Motor neuron (in vitro differentiated cells): ENCODE data around the gene AGTPBP1. TPM values are rescaled to one million over a fixed set of nuclear protein-coding genes. Genes with fewer than 3 reads are reported as not detected.
"Not testable (repeated sequence)": the region's sequence is repeated elsewhere in the genome, so short reads cannot be mapped to it uniquely, and the experiment has no call there.

Source experiments
- ATAC-seq, 8 experiments: fragments of 200-7000 bp; cut with Tn5 transposase; replicated peaks in 6 of 8; 2 replicates each; pipeline ENCODE4 v1.8.0; 2021; ENCODE audit warnings: mild to moderate bottlenecking in 8 of 8, moderate library complexity in 8 of 8
- H3K27ac ChIP-seq, 2 donors: fragments of 250-450 bp; sonication (Bioruptor Pico); 2 replicates each; pipeline ENCODE4 v1.9.0; 2021; ENCODE audit warnings: antibody characterized with exemption in 2 of 2, mild to moderate bottlenecking in 2 of 2, moderate library complexity in 1 of 2
- H3K4me1 ChIP-seq, 2 donors: fragments of 250-450 bp; sonication (Bioruptor Pico); replicated peaks in 1 of 2; 2 replicates each; pipeline ENCODE4 v1.6.1; 2021; ENCODE audit warnings: antibody characterized with exemption in 2 of 2, mild to moderate bottlenecking in 2 of 2, moderate library complexity in 1 of 2
- H3K4me3 ChIP-seq, 5 donors: fragments of 250-450 bp; sonication (Bioruptor Pico); 2 replicates each; pipeline ENCODE4 v1.9.0; 2021; ENCODE audit warnings: antibody characterized with exemption in 5 of 5, mild to moderate bottlenecking in 5 of 5, moderate library complexity in 4 of 5
- WGBS, 10 experiments: fragments of 450-650 bp; shearing (Covaris generic); methylation state at CpG; one replicate each; pipeline ENCODE4 v1.0.0; 2022; 5-methylcytosine and 5-hydroxymethylcytosine counted together
- in situ Hi-C, 9 experiments: fragments of 400-800 bp; cut with MboI; loops; one replicate each; pipeline ENCODE4 v1.15.0; 2021; ENCODE audit warnings: low sequenced_read_pairs in 9 of 9, low pct_unique_long_range_greater_than_20kb in 2 of 9; ENCODE audit not compliant: unreplicated experiment in 9 of 9
- total RNA-seq, 8 experiments: library from RNA; unstranded; fragments of 300-600 nt; gene quantifications; 2 replicates each; pipeline versions ENCODE4 v1.2.3 to v1.2.4, GENCODE V29; 2022

Gene AGTPBP1
- total RNA-seq, 8 experiments from 2014 or later: 16.0 to 86.5 (median 66.2) TPM

DNA sequence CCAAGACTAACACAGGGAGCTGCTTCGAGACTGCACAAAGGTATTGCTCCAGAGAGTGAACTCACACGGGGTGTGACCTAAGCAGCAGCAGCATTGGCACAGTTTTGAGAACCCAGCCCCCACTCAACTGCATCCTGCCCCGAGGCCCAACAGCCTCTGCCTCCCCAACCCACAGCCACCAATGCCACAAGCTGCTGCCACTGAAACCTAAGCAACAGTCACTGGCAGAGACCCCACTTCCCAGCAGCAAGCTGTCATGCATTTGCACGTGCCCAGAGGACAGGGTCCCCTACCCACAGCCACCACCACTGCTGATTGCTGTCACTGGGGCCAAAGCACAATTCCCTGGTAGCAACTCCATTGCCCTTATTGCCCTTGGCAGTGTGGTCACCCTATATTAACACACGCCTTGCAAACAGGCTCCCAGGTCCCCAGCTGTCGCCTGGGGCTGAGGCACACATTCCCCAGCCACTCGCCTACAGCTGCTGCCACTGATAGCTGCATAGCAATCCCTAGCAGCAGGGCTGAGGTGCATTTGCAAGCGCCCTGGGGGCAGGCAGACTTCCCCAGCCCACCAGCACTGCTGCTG lies 141.0 kb downstream of the AGTPBP1 start:
- in situ Hi-C loops: loop anchor here in 5 of 9 experiments (25.0 kb wide), 4 partner anchors 338 to 1213 kb away; partner anchors contain the start of gene NTRK2 (in 1 of the 5)
- no peak overlapping the region for H3K4me3 ChIP-seq
- no peak overlapping the region for H3K27ac ChIP-seq
- H3K4me1 ChIP-seq: no peaks in the 10 kb centered on the region
- WGBS, 10 experiments: 50 to 96% (median 90%) methylated on average over 1 to 4 of the region's 8 CpGs; no CpG with 5 or more reads in 7 of the 10 experiments
- peak in 4 of 8 experiments; percentile 36 to 75 (median 62) for ATAC-seq

DNA sequence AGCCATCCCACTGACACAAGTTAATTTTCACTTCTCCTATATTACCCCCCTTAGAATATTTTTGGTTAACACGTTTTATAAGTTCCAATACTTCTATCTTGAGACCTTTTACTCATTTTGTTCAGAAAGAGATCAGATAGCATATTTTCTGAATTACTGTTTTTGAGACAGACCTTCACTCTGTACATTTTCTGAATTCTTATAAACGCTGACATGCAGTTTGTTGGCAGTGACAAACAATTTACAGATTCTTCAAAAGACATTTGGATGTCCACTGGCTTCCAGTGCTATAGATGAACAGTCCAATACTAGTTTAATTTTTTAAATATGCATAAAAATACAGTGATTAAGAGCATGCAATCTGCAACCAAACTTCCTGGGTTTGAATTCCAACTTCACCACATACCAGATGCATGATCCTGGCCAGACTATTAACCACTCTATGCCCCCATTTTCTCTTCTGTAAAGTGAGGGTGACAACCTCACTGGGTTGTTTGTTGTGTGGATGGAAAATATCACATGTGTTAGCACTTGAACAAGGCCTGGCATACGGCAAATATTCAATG lies 142.1 kb downstream of the AGTPBP1 start:
- Histone ChIP-seq H3K4me1 (no peaks in the 10 kb centered on the region), H3K27ac (no peak overlapping the region), H3K4me3 (no peak overlapping the region)
- 8 to 100% (median 81%) methylated on average over 1 to 3 of the region's 3 CpGs for WGBS, 10 experiments
- in situ Hi-C loops: loop anchor here in 5 of 9 experiments (25.0 kb wide), 4 partner anchors 337 to 1212 kb away; partner anchors contain the start of gene NTRK2 (in 1 of the 5)
- no peak for ATAC-seq

DNA sequence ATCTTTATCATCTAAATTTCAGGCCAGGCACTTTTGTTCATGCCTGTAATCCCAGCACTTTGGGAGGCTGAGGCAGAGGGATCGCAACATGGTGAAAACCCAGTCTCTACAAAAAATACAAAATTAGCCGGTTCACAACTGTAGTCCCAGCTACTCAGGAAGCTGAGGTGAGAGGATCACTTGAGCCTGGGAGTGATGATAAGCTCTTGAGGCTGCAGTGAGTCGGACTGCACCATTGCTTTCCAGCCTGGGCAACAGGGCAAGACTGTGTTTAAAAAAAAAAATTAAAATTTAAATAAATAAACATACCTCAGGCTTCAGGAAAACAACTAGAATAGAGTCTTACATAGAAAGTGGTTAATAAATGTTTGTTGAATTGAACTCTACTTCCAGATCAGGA lies 147.4 kb downstream of the AGTPBP1 start:
- in situ Hi-C loops: no loop called here
- Histone ChIP-seq H3K4me3 (no peak overlapping the region), H3K27ac (no peak overlapping the region), H3K4me1 (no peaks in the 10 kb centered on the region)
- ATAC-seq: no peak
- WGBS, 10 experiments: 44 to 100% (median 97%) methylated on average over 1 to 3 of the region's 3 CpGs; no CpG with 5 or more reads in 2 of the 10 experiments

DNA sequence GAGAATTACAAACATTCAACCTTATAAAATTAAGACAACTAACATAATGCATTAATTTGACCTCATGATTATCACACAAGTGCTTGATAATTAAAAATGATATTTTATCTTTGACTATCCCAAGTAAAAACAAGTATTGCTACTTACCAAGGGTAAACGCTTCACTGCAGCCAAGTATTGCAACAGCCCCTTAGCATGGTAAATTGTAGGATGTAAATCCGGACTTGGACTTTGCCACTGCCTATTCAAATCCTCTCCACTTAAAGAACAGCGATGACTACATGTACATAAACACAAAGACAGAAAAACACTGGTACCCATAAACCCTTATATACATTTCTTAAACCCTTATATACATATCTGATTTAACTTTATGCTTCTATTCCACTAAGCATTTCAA lies 155.1 kb downstream of the AGTPBP1 start:
- Histone ChIP-seq H3K4me1 (no peaks in the 10 kb centered on the region), H3K27ac (no peak overlapping the region), H3K4me3 (no peak overlapping the region)
- peak in 1 of 8 experiments; percentile 46 for ATAC-seq
- in situ Hi-C loops: no loop called here
- WGBS, 10 experiments: 26 to 100% (median 87%) methylated on average over 1 to 3 of the region's 3 CpGs; no CpG with 5 or more reads in 1 of the 10 experiments

GRCh38 chr9:85577353-85577952 lies 164.3 kb downstream of the AGTPBP1 start:
- WGBS, 10 experiments: 80 to 100% (median 100%) methylated on average over 1 of the region's 1 CpG; no CpG with 5 or more reads in 4 of the 10 experiments
- Histone ChIP-seq H3K4me3 (no peak overlapping the region), H3K4me1 (no peaks in the 10 kb centered on the region), H3K27ac (no peak overlapping the region)
- in situ Hi-C loops: no loop called here
- peak in 1 of 8 experiments; percentile 79 for ATAC-seq

DNA sequence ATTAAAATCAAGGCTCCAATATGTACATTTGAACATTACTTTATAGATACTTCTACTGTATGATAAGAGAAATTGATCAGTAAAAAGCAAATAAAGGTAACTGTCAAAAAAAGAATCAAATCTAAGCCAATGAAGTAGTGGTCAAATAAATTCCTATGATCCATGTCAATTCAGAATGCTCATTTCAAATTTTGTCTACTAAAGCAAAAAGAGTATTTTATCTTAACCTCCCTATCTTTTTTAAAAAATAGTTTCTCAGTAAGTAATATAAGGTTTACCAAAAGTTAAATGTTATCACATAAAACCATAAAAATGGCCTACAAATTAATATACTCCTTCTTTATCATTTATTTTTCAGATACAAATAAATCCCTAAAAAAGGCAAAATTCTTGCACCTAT lies 165.9 kb downstream of the AGTPBP1 start:
- no peak overlapping the region for H3K27ac ChIP-seq
- in situ Hi-C loops: no loop called here

DNA sequence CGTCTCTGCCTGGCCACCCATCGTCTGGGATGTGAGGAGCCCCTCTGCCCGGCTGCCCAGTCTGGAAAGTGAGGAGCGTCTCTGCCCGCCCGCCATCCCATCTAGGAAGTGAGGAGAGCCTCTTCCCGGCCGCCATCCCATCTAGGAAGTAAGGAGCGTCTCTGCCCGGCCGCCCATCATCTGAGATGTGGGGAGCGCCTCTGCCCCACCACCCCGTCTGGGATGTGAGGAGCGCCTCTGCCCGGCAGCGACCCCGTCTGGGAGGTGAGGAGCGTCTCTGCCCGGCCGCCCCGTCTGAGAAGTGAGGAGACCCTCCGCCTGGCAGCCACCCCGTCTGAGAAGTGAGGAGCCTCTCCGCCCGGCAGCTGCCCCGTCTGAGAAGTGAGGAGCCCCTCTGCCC lies 168.2 kb downstream of the AGTPBP1 start:
- ATAC-seq, H3K4me1 ChIP-seq, H3K4me3 ChIP-seq, in situ Hi-C loops, H3K27ac ChIP-seq: not testable (repeated sequence)
- WGBS, 10 experiments: no CpG with 5 or more reads among the region's 26 CpGs

More for the DNA sequence above, 165.9 kb downstream of the AGTPBP1 start:
- H3K4me1 ChIP-seq: no peaks in the 10 kb centered on the region
- no peak for ATAC-seq
- no peak overlapping the region for H3K4me3 ChIP-seq

- in situ Hi-C loops: not testable (repeated sequence)
Observed at GRCh38 chr9:85572917-85573316, 168.8 kb downstream of the AGTPBP1 start.

GRCh38 chr9:85569988-85570387 lies 171.8 kb downstream of the AGTPBP1 start:
- in situ Hi-C loops: no loop called here
- peak in 3 of 8 experiments; percentile 46 to 93 (median 83) for ATAC-seq
- WGBS, 10 experiments: 0 to 100% (median 85%) methylated on average over 1 to 2 of the region's 2 CpGs; no CpG with 5 or more reads in 1 of the 10 experiments
- Histone ChIP-seq H3K4me3 (no peak overlapping the region), H3K4me1 (no peaks in the 10 kb centered on the region), H3K27ac (no peak overlapping the region)

More at GRCh38 chr9:85572917-85573316, 168.8 kb downstream of the AGTPBP1 start:
- H3K4me1 ChIP-seq, H3K27ac ChIP-seq, H3K4me3 ChIP-seq, ATAC-seq: not testable (repeated sequence)
- no CpG with 5 or more reads among the region's 11 CpGs for WGBS, 10 experiments

GRCh38 chr9:85559526-85559925 lies 182.2 kb downstream of the AGTPBP1 start:
- Histone ChIP-seq H3K4me1 (no peaks in the 10 kb centered on the region), H3K4me3 (no peak overlapping the region), H3K27ac (no peak overlapping the region)
- in situ Hi-C loops: no loop called here
- 60 to 100% (median 87%) methylated on average over 1 to 3 of the region's 3 CpGs; no CpG with 5 or more reads in 2 of the 10 experiments for WGBS, 10 experiments
- ATAC-seq: peak in 2 of 8 experiments; percentile 71 to 79

GRCh38 chr9:85554349-85554748 lies 187.4 kb downstream of the AGTPBP1 start:
- no peak for ATAC-seq
- WGBS, 10 experiments: 80 to 100% (median 100%) methylated on average over 1 of the region's 1 CpG; no CpG with 5 or more reads in 5 of the 10 experiments
- in situ Hi-C loops: no loop called here
- Histone ChIP-seq H3K4me1 (no peaks in the 10 kb centered on the region), H3K27ac (no peak overlapping the region), H3K4me3 (no peak overlapping the region)

DNA sequence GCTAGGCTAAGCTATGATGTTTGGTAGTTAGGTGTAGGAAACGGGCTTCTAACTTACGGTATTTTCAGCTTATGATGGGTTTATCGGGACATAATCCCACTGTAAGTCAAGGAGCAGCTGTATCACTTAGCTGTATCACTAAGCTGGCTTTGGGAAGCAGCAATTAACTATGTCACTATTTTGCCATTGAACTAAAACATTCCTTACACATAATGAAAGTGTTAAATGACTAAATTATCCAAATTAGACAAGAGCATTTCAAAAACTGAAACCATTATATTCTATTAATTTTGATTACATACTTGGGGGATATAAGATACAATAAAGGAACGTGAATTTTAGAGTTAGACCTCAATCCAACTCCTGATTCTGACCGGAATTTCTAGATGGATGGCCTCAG lies 188.3 kb downstream of the AGTPBP1 start:
- no peak for ATAC-seq
- 83 to 100% (median 97%) methylated on average over 1 to 5 of the region's 5 CpGs; no CpG with 5 or more reads in 3 of the 10 experiments for WGBS, 10 experiments
- Histone ChIP-seq H3K27ac (no peak overlapping the region), H3K4me3 (no peak overlapping the region), H3K4me1 (no peaks in the 10 kb centered on the region)
- in situ Hi-C loops: no loop called here

- 79 to 100% (median 89%) methylated on average over 1 to 2 of the region's 2 CpGs; no CpG with 5 or more reads in 1 of the 10 experiments for WGBS, 10 experiments
- H3K4me1 ChIP-seq: no peaks in the 10 kb centered on the region
- no peak overlapping the region for H3K27ac ChIP-seq
- H3K4me3 ChIP-seq: no peak overlapping the region
- in situ Hi-C loops: no loop called here
- ATAC-seq: no peak
Observed at GRCh38 chr9:85547599-85547998, 194.2 kb downstream of the AGTPBP1 start.
